ENCODE data around the gene MCM3.

DNA sequence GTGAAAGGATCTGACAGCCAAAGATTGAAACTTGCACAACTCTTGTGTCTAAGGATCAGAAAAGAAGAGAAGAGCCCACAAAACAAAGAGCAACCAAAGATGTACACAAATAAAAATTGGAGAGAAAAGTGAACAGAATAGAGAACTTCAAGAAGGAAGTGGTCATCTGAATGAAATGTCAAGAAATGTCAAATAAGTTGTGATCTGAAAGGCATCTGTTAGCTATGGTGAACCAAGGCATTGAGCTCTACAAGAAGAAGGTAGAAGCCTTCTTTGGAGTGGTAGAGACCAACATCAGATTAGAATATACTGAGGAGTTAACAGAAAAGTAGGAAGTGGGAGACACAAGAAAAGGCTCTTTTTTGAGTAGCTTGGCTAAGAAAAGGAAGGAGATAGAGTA lies 68.8 kb downstream of the MCM3 start:
- TF ChIP-seq POLR2A (IDR thresholded peaks at IDR 0.05) = no peak
- TF ChIP-seq, protein P1, sequence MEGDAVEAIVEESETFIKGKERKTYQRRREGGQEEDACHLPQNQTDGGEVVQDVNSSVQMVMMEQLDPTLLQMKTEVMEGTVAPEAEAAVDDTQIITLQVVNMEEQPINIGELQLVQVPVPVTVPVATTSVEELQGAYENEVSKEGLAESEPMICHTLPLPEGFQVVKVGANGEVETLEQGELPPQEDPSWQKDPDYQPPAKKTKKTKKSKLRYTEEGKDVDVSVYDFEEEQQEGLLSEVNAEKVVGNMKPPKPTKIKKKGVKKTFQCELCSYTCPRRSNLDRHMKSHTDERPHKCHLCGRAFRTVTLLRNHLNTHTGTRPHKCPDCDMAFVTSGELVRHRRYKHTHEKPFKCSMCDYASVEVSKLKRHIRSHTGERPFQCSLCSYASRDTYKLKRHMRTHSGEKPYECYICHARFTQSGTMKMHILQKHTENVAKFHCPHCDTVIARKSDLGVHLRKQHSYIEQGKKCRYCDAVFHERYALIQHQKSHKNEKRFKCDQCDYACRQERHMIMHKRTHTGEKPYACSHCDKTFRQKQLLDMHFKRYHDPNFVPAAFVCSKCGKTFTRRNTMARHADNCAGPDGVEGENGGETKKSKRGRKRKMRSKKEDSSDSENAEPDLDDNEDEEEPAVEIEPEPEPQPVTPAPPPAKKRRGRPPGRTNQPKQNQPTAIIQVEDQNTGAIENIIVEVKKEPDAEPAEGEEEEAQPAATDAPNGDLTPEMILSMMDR (IDR thresholded peaks at IDR 0.05) = no peak

Measured in thyroid gland (tissue), 4 donors.